HG02840 (cell line): ENCODE measurements around the gene SPATC1L.
"Not testable (repeated sequence)": the region's sequence is repeated elsewhere in the genome, so short reads cannot be mapped to it uniquely, and the experiment has no call there.

ENCODE experiments used
- ATAC-seq: cut with Tn5 transposase; IDR thresholded peaks from one replicate; pipeline ENCODE4 v1.9.1; 2021; ENCODE audit warnings: mild to moderate bottlenecking, moderate library complexity, moderate number of reproducible peaks; ENCODE audit not compliant: unreplicated experiment, low FRiP score

The SPATC1L gene

DNA sequence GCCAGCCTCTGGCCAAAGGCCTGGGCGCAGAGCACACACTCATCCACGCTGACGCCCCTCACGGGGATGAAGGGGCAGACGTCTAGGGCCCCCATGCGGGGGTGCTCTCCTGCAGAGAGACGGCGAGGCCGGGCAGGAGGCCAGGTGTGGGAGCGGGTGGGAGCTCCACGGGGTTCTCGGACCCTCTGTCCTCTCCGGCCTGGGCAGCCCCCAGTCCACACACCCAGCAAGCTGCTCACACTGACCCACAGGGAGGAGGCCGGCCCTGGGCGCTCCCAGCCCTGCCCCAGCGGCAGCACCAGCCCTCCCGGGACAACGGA, 31.4 kb downstream of the SPATC1L start:
- no peak for ATAC-seq

DNA sequence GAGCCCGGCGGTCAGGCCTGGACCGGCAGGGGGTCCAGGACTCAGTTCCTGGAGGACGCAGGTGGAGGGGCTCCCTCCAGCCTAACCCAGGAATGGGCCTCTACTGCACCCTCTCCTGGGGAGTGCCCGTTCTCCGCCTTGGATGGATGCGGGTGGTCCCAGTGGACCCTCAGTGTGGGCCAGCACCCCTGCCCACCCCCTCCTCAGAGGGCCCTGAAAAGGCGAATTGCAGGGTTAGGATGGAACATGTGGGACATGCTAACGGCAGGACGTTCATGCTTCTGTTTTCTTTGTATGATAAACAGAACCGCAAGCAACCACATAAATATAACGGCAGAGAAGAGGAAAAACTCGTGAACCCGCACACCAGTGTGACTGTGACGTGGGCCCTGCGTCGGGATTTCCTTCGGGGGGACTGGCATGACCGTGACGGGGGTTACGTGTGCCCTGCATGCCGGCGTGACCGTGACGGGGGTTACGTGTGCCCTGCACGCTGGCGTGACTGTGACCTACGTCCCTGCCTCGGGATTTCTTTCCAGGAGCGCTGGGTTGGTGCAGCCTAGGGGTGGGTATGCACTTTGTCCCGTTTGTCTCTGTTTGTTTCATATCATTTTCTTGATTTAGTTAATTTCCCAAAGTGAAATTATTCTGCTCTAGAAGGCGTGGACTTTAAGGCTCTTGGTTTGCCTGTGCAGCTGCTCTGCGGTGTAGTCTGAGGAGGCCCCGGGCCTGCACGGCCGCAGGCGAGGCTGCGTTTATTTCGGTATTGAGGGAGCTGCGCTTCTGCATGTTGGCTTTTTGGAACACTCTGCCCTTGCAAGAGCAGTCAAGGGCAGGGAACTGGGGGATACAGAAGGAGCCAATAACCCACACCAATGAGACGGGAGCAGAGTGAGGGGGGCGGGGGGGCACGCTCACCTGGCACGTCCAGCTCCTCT, 32.0 kb downstream of the SPATC1L start:
- ATAC-seq: no peak

DNA sequence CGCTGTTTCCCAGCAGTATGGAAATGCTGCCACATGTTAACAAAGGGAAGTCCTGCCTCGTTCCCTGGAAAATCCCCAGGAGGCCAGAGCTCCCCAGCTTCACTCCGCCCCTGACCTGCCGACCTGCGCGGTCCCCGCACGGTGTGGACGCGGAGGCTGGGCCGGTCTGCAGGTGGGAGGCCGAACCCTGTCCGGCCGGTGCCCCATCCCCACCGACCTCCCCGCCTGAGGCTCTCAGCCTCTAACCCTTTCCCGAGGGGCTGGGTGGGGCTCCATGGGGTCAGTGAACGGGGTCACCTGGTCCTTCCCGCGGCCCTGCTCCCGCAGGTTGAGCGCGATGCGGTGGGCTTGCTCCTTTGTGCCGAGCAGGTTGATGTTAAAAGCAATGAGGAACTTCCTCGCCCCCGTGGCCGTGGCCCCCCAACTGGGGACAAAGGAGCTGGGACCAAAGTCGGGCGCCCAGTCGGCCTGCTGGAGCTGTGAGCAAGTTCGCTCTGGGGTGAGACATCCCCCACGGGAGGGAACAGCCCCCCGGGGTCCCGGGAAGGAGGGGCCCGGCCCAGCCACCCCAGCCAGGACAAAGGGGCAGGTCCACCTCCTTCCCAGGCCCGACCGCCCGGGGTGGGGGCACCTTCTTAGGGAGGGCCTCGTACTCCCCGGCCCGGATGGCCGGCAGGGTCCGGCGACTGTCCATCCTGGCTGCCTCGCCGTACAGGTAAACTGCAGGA, 32.8 kb downstream of the SPATC1L start:
- ATAC-seq: no peak

DNA sequence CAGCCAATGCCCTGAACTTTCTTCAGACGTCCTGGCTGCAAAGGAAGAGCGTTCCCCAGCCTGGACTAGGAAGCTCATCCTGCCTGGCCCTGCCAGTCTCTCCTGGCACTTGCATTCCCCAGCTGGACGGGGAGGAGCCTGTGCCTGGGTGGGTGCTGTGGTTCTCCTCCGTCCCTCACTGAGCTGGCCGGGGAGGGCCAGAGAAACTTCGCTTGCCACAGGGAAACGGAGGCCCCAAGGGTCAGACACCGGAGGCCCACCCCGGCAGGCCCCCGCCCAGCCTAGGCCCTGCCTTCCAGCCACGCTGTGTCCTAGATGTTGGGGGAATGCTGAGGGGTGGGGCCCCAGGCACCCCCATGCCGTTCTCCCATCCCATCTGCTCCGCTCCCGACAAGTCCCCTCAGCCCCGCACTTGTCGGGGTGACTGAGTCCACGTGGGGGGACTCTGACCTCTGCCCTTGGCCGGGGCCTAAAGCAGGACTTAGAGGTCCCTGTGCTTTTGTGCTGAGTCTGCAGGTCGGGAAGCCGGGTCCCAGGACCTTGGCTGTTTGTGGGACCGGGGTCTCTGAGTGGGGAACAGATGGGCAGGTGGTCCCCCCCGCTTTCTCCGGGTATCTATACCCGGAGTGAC, 33.7 kb downstream of the SPATC1L start:
- ATAC-seq: no peak

DNA sequence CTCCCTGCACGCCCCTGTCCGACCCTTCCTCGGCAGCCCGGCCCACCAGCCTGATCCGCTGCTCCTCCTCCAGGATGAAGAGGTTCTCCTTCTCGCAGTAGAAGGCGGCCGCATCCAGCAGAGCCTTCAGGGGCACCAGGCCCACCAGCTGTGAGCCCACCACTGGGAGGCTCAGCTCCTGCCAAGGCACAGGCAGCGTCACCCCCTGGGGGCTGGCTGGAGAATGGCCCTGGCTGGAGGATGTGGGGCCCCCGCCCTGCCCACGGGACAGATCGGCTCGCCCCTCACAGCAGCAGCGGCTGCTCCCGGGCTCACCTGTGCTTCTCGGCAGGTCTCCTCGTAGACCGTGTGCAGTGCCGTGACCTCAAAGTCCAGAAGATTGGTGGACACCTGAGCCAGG, 34.2 kb downstream of the SPATC1L start:
- no peak for ATAC-seq

DNA sequence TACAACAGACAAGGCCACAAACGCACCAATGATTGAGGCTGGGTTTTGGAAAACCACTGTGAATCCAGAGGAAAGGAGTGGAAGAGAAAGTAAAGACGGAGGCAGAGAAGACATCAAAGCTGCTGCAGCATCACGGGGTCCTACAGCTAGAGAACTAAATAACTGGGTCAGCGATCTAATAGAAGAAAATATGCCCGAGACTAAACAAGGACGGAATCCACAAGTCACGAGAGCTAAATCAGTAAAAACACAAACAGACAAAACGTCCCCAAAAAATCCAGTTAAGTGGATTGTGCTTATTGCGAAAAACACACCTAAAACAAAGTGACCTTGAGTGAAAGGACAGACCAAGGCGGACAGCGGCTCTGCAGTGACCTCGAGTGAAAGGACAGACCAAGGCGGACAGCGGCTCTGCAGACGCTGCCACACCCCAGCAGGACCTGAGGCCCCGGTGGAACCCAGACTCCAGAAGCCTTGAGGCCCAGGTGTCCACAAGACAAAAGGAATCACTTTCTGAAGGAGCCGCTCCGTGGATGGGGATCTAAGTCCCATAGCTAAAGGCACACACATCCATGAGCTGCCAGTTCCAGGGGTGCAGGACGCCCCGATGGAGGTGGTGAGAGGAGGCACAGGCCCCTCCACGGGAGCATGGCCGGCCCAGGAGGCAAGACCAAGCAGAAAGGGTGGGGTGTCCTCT, 34.9 kb downstream of the SPATC1L start:
- no peak for ATAC-seq

DNA sequence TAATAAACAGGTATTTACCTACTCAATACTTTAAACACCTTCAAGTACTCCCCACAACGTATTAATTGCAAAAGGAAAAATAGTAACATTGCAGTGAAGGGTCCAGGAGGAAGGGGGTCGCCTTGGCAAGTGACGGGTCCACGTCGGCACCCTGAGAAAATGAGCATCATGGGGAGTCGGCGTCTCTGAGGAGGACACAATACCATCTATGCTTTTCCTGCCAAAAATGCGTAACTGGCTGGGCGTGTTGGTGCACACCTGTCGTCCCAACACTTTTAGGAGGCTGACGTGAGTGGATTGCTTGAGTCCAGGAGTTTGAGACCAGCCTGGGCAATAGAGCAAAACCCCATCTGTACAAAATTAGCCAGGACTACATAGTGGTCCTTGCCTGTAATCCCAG, 36.2 kb downstream of the SPATC1L start:
- ATAC-seq: no peak

DNA sequence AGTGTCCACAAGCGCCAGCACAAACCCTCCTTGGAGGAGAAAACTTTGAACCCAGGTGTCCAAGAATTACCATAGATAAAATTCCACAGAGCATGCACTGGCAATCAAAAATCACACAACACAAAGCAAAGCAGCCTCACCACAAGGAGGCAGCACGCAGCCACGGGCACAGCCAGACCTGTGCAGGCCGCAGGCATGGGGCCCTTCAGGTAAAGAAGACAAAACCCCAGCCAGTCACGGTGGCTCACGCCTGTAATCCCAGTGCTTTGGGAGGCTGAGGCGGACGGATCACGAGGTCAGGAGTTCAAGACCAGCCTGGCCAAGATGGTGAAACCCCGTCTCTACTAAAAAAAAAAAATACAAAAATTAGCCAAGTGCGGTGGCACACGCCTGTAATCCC, 36.8 kb downstream of the SPATC1L start:
- not testable (repeated sequence) for ATAC-seq

DNA sequence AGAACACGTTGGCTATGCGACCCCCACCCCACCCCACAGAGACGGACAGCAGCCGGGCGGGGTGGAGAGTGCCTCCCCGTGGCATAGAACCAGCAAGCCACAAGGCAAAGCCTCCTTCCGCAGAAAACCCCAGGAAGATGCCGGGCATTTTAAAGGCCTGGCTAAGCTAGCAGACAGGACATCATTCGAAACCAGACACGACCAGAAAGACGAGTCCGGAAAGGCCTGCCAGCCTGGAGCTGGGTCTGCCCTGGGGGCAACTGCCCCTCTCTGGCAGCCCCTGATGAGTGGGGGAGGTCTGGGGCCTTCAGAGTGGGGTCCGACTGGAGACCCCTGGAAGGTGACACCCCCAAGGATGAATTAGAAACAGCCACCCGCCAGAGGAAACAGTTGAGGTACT, 37.4 kb downstream of the SPATC1L start:
- ATAC-seq: no peak

DNA sequence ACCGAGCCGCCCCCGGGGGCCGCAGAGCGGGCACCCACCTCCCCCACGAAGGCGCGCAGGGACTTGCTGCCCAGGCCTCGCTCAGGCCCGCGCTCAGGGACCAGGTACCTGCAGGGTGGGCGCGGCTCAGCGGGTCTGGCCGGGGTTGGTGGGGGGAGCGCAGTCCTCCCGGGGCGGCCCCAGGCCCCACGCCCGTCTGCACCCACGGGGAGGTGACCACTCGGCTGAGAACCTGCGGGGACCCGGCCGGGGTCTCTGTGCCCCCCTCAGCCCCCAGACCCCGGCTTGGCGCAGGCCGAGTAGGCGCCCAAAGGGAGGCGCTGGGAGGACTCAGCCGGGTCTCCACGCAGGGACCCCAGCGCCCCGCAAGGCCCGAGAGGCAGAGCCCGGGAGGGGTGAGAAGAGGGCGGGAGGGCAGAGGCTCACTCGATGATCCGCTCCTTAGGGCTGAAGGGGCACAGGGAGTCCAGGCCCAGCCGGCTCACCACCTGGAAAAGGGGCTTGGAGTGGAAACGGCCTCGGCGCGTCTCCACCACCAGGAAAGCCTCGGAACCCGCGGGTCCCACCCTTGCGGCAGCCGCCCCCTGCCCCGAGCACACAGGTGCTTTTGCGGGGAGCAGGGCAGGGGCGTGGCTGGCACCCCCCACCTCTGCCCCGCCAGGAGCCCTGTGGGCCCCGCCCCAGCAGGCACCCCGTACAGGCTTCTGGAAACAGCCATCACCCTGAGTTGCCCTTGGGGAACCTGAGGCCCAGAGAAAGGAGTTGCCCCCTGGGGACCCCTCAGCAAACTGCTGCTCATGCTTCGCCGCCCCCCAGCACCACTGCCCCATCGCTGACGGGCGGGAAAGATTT, 38.2 kb downstream of the SPATC1L start:
- ATAC-seq: no peak

DNA sequence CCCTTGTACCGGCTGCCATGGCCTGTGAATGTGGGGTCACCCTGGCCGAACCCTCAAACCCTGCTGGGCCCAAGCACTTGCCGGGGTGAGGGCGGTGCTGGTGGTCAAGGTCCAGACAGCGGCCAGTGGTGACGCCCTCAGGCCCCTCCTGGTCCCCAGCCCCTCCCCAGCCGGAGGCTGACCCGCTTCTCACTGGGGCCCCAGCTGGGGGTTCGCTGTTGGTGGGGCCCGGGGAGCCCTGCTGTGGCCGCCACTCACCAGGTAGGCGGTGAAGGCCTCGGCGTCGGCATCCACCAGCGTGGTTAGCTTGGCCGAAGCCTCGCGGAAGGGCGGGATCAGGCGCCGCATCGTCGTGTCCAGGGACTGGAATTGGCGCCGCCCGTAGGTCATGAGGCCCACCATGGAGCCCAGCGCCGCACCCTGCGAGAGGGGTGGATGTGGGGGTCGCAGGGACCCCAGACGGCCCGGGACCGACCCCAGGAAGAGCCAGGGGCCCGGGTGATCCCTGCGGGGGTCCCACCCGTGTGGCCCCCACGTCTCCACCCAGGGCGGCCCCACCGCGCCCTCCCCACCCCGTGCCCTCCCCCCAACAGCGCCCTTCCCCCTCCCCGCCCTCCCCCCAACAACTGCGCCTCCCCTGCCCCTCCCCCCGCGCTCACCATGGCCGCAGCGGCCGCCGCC, 39.0 kb downstream of the SPATC1L start:
- ATAC-seq: no peak

DNA sequence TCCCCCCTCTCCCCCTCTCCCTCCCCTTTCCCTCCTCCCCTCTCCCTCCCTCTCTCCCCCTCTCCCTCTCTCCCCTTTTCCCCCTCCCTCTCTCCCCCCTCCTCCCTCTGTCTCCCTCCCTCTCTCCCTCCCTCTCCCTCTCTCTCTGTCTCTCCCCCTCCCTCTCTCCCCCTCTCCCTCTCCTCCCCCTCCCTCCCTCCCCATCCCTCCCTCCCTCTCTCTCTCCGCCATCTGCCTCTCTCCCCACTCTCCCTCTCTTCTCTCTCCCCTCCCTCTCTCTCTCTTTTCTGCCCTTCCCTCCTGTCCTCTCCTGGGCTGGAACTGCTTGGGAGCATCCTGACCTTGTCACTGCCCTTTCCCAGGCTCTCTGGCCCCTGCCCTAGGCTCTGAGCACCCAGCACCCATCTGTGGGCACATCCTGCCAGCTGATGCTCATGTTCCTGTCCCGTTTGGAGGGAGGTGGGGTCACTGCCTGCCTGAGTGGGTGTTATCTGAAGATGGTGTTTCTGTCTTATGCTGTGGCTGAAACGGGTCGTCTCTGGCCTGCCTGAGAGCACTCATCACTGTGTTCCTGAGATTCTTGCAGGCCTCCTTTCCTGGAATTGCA, 39.7 kb downstream of the SPATC1L start:
- ATAC-seq: no peak

DNA sequence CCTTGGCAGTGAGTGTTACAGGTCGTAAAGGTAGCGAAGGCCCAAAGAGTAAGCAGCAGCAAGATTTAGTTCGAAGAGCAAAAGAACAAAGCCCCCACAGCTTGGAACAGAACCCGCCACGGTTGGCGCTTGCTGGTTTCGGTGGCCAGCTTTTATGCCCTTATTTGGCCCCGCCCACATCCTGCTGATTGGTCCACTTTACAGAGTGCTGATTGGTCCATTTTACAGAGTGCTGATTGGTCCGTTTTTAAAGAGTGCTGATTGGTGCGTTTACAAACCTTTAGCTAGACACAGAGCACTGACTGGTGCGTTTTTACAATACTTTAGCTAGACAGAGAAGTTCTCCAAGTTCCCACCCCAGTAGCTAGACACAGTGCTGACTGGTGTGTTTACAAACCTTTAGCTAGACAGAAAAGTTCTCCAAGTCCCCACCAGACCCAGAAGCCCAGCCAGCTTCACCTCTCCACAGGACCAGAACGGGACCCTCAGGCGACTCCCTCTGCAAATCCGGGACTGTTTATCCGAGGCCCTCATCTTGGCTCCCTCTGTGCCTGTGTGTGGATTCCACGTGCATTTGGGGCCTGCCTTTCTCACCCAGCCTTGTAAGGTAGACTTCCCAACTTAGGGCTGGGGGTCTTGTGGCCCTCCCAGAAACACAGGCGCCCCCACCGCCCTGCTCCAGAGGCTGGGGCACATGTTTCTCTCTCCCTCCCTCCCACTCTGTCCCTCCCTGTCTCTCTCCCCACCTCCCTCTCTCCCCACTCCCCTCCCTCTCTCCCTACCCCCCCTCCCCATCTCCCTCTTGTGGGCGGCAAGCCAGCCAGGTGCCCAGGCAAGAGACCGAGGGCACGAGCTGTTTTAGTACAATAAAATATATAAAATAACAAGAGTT, 41.4 kb downstream of the SPATC1L start:
- ATAC-seq: no peak

DNA sequence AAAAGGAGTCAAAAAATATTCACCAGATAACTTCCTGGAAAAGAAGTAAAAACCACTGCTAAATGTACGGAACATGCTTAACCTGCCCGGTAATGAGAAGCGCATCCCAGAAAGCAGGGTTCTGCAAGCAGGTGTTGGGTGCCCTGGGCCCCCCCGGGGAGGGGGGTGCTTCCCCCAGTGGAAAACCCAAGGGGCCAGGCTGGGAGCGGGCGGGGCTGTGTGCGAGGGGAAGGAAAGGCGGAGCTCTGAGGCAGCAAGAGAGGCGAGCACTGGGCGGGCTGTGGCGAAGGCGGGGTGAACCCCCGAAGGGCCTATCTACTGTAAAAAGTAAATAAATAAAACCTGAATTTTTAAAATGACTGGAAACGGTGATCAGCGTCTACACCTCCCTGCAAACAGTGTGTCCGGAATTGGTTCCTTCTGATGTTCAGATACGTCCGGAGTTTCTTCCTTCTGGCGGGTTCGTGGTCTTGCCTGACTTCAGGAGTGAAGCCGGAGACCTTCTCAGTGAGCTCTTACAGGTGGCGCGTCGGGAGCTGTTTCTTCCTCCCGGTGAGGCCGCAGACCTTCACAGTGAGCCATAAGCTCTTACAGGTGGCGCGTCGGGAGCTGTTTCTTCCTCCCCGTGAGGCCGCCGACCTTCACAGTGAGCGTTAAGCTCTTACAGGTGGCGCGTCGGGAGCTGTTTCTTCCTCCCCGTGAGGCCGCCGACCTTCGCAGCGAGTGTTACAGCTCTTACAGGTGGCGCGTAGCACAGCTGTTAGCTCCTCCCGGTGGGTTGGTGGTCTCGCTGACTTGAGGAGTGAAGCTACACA, 42.3 kb downstream of the SPATC1L start:
- no peak for ATAC-seq

DNA sequence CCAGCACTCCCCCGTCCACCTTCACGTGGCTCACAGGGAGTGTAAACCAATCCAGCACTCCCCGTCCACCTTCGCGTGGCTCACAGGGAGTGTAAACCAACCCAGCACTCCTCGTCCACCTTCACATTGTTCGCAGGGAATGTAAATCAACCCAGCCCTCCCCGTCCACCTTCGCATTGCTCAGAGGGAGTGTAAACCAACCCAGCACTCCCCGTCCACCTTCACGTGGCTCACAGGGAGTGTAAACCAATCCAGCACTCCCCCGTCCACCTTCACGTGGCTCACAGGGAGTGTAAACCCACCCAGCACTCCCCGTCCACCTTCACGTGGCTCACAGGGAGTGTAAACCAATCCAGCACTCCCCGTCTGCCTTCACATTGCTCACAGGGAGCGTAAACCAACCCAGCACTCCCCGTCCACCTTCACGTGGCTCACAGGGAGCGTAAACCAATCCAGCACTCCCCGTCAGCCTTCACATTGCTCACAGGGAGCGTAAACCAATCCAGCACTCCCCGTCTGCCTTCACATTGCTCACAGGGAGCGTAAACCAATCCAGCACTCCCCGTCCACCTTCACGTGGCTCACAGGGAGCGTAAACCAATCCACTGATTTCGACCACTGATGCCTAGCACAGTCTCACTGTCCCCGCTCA, 43.8 kb downstream of the SPATC1L start:
- ATAC-seq: not testable (repeated sequence)

DNA sequence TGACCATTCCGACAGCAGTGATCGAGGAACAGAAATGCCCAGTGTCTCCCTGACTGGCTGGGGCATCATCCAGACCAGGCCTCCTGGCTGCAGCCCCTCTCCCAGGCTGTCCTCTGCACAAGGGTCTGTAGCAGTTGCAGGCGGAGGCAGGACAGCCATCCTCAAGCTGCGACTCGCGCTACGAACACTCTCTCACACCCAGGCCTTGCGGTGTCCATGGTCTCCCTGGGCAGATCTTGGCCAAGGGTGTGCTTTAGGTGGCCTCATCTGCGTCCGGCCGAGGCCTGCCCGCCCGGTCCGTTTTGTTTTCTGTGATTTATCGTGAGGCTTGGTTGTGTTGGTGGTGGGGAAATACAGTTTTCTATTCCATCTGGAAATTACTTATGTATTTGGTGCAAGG, 44.6 kb downstream of the SPATC1L start:
- ATAC-seq: no peak
